ENCODE data around the gene PERM1. TPM values are rescaled to one million over a fixed set of nuclear protein-coding genes. Genes with fewer than 3 reads are reported as not detected.

The PERM1 gene
- total RNA-seq, 1 experiment from 2014 or later, result not detected

- BruUV-seq (replicated peaks), result TSS peak; percentile 93
- peak; percentile 91 for DNase-seq
Observed at GRCh38 chr1:958823-959730, 22.8 kb downstream of the PERM1 start, which contains the start of gene NOC2L. NOC2L (minus strand) TSS chr1:959256; CDS start chr1:959240, 16 bp downstream.

GRCh38 chr1:956636-957035 is 25.3 kb downstream of the PERM1 start:
- peaks cover 27% of the 10 kb centered on the region for H3K36me3 Mint-ChIP-seq (ENCODE audit: insufficient read depth, unreplicated experiment)
- no peak overlapping the region for H3K27ac Mint-ChIP-seq (ENCODE audit: unreplicated experiment)
- DNase-seq, result no peak
- H3K4me1 Mint-ChIP-seq (ENCODE audit: low read depth, unreplicated experiment), result peaks cover 15% of the 10 kb centered on the region
- BruUV-seq (replicated peaks), result no TSS peak
- no peaks in the 10 kb centered on the region for H3K27me3 Mint-ChIP-seq (ENCODE audit: unreplicated experiment)
- intact Hi-C loops (cut with micrococcal nuclease; ENCODE audit: unreplicated experiment), result no loop called here
- CTCF ChIA-PET, result no interaction called here
- no peaks in the 10 kb centered on the region for H3K9me3 Mint-ChIP-seq (ENCODE audit: low read depth, unreplicated experiment)
- H3K4me3 Mint-ChIP-seq (ENCODE audit: low read depth, unreplicated experiment), result no peak overlapping the region
- TF ChIP-seq CTCF (IDR thresholded peaks at IDR 0.05; ENCODE audit: unreplicated experiment), result no peak

More at GRCh38 chr1:958823-959730, 22.8 kb downstream of the PERM1 start, which contains the start of gene NOC2L:
- intact Hi-C loops (cut with micrococcal nuclease; ENCODE audit: unreplicated experiment), result no loop called here
- Mint-ChIP-seq H3K4me3 (ENCODE audit: low read depth, unreplicated experiment) (peak within 1 kb of the TSS; percentile 85), H3K27me3 (ENCODE audit: unreplicated experiment) (no peaks in the 10 kb centered on the region), H3K27ac (ENCODE audit: unreplicated experiment) (peak within 1 kb of the TSS; percentile 47), H3K9me3 (ENCODE audit: low read depth, unreplicated experiment) (no peaks in the 10 kb centered on the region), H3K36me3 (ENCODE audit: insufficient read depth, unreplicated experiment) (peaks cover 27% of the 10 kb centered on the region), H3K4me1 (ENCODE audit: low read depth, unreplicated experiment) (peaks cover 15% of the 10 kb centered on the region)
- no peak for TF ChIP-seq CTCF (IDR thresholded peaks at IDR 0.05; ENCODE audit: unreplicated experiment)
- CTCF ChIA-PET, result interaction anchor here (1.0 kb wide), 1 partner anchor 17 kb away, joined by 3 read pairs; no protein-coding TSS in a partner anchor

- H3K27me3 Mint-ChIP-seq (ENCODE audit: unreplicated experiment), result no peaks in the 10 kb centered on the region
- DNase-seq, result no peak
- no TSS peak for BruUV-seq (replicated peaks)
- no peak overlapping the region for H3K4me3 Mint-ChIP-seq (ENCODE audit: low read depth, unreplicated experiment)
- no peak for TF ChIP-seq CTCF (IDR thresholded peaks at IDR 0.05; ENCODE audit: unreplicated experiment)
- H3K27ac Mint-ChIP-seq (ENCODE audit: unreplicated experiment), result no peak overlapping the region
- no peaks in the 10 kb centered on the region for H3K9me3 Mint-ChIP-seq (ENCODE audit: low read depth, unreplicated experiment)
- H3K36me3 Mint-ChIP-seq (ENCODE audit: insufficient read depth, unreplicated experiment), result peaks cover 32% of the 10 kb centered on the region
- intact Hi-C loops (cut with micrococcal nuclease; ENCODE audit: unreplicated experiment), result no loop called here
- peaks cover 15% of the 10 kb centered on the region for H3K4me1 Mint-ChIP-seq (ENCODE audit: low read depth, unreplicated experiment)
- CTCF ChIA-PET, result no interaction called here
Observed at GRCh38 chr1:955474-955873, 26.4 kb downstream of the PERM1 start.

GRCh38 chr1:954927-955326 is 27.0 kb downstream of the PERM1 start:
- no peak for TF ChIP-seq CTCF (IDR thresholded peaks at IDR 0.05; ENCODE audit: unreplicated experiment)
- CTCF ChIA-PET, result no interaction called here
- Mint-ChIP-seq H3K27me3 (ENCODE audit: unreplicated experiment) (no peaks in the 10 kb centered on the region), H3K36me3 (ENCODE audit: insufficient read depth, unreplicated experiment) (peaks cover 27% of the 10 kb centered on the region), H3K9me3 (ENCODE audit: low read depth, unreplicated experiment) (no peaks in the 10 kb centered on the region), H3K4me1 (ENCODE audit: low read depth, unreplicated experiment) (peaks cover 15% of the 10 kb centered on the region), H3K27ac (ENCODE audit: unreplicated experiment) (no peak overlapping the region), H3K4me3 (ENCODE audit: low read depth, unreplicated experiment) (no peak overlapping the region)
- intact Hi-C loops (cut with micrococcal nuclease; ENCODE audit: unreplicated experiment), result no loop called here
- no TSS peak for BruUV-seq (replicated peaks)
- DNase-seq, result no peak

Data from Calu3 (cell line).